DMS53 treated with DMSO at 0.1 percent for 48 hours (cell line): Measurements from ENCODE around the gene SLC6A20.
"Not testable (repeated sequence)": the region's sequence is repeated elsewhere in the genome, so short reads cannot be mapped to it uniquely, and the experiment has no call there.

Experiments used
- DNase-seq: peaks from one replicate; lab custom pipeline; 2025; ENCODE audit not compliant: unreplicated experiment; lab: John Stamatoyannopoulos, UW

Gene SLC6A20

GRCh38 chr3:45760878-45761711 is 35.2 kb downstream of the SLC6A20 start:
- peak; percentile 23 for DNase-seq

GRCh38 chr3:45759851-45760250 is 36.5 kb downstream of the SLC6A20 start:
- no peak for DNase-seq

GRCh38 chr3:45758871-45759270 is 37.5 kb downstream of the SLC6A20 start:
- DNase-seq = no peak

- DNase-seq = not testable (repeated sequence)
Measured at GRCh38 chr3:45757141-45757540, 39.2 kb downstream of the SLC6A20 start.

- DNase-seq = no peak
Measured at GRCh38 chr3:45756055-45756454, 40.3 kb downstream of the SLC6A20 start.

GRCh38 chr3:45754461-45754860 is 41.9 kb downstream of the SLC6A20 start:
- no peak for DNase-seq

- no peak for DNase-seq
Measured at GRCh38 chr3:45753095-45753494, 43.2 kb downstream of the SLC6A20 start.

GRCh38 chr3:45751537-45752242 is 44.6 kb downstream of the SLC6A20 start:
- no peak for DNase-seq

GRCh38 chr3:45749880-45750279 is 46.5 kb downstream of the SLC6A20 start:
- DNase-seq = no peak

- not testable (repeated sequence) for DNase-seq
Measured at GRCh38 chr3:45749036-45749600, 47.2 kb downstream of the SLC6A20 start.

- no peak for DNase-seq
Measured at GRCh38 chr3:45748068-45748467, 48.3 kb downstream of the SLC6A20 start.

- DNase-seq = no peak
Measured at GRCh38 chr3:45746777-45747622, 49.3 kb downstream of the SLC6A20 start.

GRCh38 chr3:45746165-45746776 is 50.1 kb downstream of the SLC6A20 start:
- DNase-seq = no peak

- no peak for DNase-seq
Measured at GRCh38 chr3:45742461-45743089, 53.8 kb downstream of the SLC6A20 start.

GRCh38 chr3:45741742-45742460 is 54.4 kb downstream of the SLC6A20 start:
- no peak for DNase-seq

- DNase-seq = no peak
Measured at GRCh38 chr3:45741247-45741646, 55.1 kb downstream of the SLC6A20 start.

- DNase-seq = no peak
Measured at GRCh38 chr3:45739991-45740390, 56.3 kb downstream of the SLC6A20 start.

GRCh38 chr3:45737234-45737633 is 59.1 kb downstream of the SLC6A20 start:
- DNase-seq = no peak

- DNase-seq = no peak
Measured at GRCh38 chr3:45736707-45737106, 59.6 kb downstream of the SLC6A20 start.
